ENCODE data around the gene NUBP2. TPM values are rescaled to one million over a fixed set of nuclear protein-coding genes. Genes with fewer than 3 reads are reported as not detected.

Gene NUBP2
- total and polyA plus RNA-seq, 10 of the 15 experiments (the other 5 are each of a cell fraction or from before 2014, with no cell fraction given): 1.9 to 129 (median 51.7) TPM

DNA sequence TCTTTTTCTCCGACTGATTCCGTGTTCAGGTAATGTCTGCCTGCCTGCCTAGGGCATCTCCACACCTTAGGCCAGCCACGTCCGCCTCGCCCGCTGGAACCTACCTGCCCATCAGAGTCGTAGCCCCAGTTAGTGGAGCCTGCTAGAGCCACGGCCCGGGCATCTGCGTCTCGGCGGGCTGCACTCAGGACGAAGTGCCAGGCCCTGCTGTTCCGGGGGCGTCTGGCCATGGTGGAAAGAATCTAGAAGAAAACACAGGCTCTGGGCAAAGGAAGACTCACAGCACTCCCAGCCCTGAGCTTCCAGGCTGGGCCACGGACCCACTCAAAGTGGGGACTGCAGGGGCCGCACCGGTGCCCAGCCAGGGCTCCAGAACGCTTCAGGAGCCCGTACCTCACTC, 1.5 kb upstream of the NUBP2 start:
- ChIA-PET RAD21 (ENCODE audit: unreplicated experiment) (no interaction called here), POLR2A (interaction anchor here (2.5 kb wide), 1 partner anchor 9 kb away, joined by 39 read pairs; the partner anchor contains the start of genes EME2, MRPS34 and NME3), SMC1A (ENCODE audit: uncharacterized antibody, unreplicated experiment) (no interaction called here), CTCF (interaction anchor here (0.6 kb wide), 1 partner anchor 9 kb away, joined by 3 read pairs; the partner anchor contains the start of genes EME2 and MRPS34)
- no peak for DNase-seq (ENCODE audit: low read depth, low spot score)
- TF ChIP-seq ZBED1 (IDR thresholded peaks at IDR 0.05; ENCODE audit: borderline replicate concordance) (peak; percentile 10; the same call in 1 of the 2 replicates), ZNF687 (IDR thresholded peaks at IDR 0.05) (no peak), ZNF622 (IDR thresholded peaks at IDR 0.05) (no peak)
- Histone ChIP-seq H3K9ac (ENCODE audit: control insufficient read depth, insufficient read depth, low read length) (peak overlapping the region; percentile 71), H3K4me1 (ENCODE audit: control insufficient read depth, insufficient read depth, low read length) (peaks cover 6% of the 10 kb centered on the region; the same call in 1 of the 2 replicates), H4K20me1 (ENCODE audit: control insufficient read depth, insufficient read depth) (no peaks in the 10 kb centered on the region), H3K79me2 (ENCODE audit: control insufficient read depth, insufficient read depth, low read length) (peaks cover 15% of the 10 kb centered on the region), H3K9me3 (replicated peaks; ENCODE audit: control insufficient read depth, insufficient read depth, low read length) (no peaks in the 10 kb centered on the region), H3K27me3 (replicated peaks in 1 of 2; ENCODE audit: control insufficient read depth in 2 of 2, insufficient read depth in 2 of 2, low read length in 1 of 2) (no peaks in the 10 kb centered on the region), H3K4me2 (ENCODE audit: control insufficient read depth, insufficient read depth) (peak overlapping the region; percentile 77), H3K36me3 (ENCODE audit: control insufficient read depth in 2 of 2, insufficient read depth in 2 of 2, low read length in 1 of 2) (peaks cover 4 to 8% of the 10 kb centered on the region in 2 experiments; a peak in 3 of 4 replicates), H3K4me3 (peak overlapping the region; percentile 94; the same call in 1 of the 2 replicates), H2AFZ (ENCODE audit: control insufficient read depth, low read depth, low read length) (no peak overlapping the region), H3K27ac (ENCODE audit: control insufficient read depth, insufficient read depth) (no peak overlapping the region)
- WGBS (ENCODE audit: insufficient coverage, insufficient replicate concordance, low lambda C conversion rate, missing lambda C conversion rate): 85% methylated on average over 19 of the region's 20 CpGs
- intact Hi-C loops (cut with micrococcal nuclease; ENCODE audit: unreplicated experiment): no loop called here
- no peak for FAIRE-seq
- in situ Hi-C loops (cut with MboI): no loop called here
- ATAC-seq: no peak
- no TSS peak for BruUV-seq (replicated peaks)
